GM21619 (cell line): ENCODE data around the gene XAB2.
"Not testable (repeated sequence)": the region's sequence is repeated elsewhere in the genome, so short reads cannot be mapped to it uniquely, and the experiment has no call there.

Experiments used
- ATAC-seq: cut with Tn5 transposase; IDR thresholded peaks from one replicate; pipeline ENCODE4 v1.9.1; 2021; ENCODE audit not compliant: unreplicated experiment

The XAB2 gene

DNA sequence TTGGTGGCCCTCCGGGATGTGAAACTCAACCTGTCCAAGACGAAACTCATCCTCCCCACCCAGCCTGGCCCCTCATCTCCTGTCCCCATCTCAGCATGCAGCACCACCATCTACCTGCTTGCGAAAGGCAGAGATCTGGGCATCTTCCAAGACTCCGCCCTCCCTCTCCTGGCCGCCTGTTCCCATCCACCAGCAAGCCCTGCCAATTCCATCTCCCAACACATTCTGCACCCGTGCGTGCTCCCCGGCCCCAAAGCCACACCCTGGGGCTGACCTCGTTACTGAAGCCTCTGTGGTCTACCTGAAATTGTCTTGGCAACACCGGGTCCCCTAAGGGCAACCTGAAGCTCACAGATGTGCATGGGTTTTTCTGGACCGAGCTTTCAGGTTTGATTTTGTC, 46.9 kb downstream of the XAB2 start:
- ATAC-seq, result no peak

DNA sequence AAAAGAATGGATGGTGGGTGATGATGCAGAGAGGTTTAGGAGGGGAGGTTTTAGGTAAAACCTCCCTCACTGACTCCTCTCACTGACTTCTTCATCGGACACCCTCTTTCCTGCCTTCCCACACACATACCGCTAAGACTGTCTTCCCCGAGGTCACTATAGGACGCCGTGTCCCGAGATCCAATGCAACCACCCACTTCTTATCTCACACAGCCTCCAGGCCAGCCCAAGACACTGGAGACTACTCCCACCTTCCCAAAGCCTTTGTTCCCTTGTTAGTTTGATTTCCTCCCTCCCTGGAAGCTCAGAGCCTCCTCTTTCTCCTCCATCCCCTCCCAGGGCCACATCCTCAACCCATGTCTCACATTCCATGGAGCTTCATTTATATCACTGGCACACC, 50.2 kb downstream of the XAB2 start:
- ATAC-seq, result no peak

DNA sequence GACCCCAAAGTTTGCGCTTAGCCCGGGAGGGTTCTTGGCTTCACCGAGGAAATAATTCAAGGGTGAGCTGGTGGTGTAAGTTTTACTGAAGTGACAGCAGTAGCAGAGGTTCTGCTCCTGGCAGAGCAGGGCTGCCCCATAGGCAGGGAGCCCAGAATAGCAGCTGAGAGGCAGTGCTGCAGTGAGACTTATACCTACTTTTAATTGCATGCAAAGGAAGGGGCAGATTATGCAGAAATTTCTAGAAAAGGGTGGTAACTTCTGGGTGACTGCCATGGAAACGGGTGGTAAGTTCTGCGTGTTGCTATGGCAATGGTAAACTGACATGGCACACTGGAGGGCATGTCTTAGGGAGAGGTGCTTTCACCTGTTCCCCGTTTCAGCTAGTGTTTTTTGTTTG, 51.2 kb downstream of the XAB2 start:
- ATAC-seq, result no peak

DNA sequence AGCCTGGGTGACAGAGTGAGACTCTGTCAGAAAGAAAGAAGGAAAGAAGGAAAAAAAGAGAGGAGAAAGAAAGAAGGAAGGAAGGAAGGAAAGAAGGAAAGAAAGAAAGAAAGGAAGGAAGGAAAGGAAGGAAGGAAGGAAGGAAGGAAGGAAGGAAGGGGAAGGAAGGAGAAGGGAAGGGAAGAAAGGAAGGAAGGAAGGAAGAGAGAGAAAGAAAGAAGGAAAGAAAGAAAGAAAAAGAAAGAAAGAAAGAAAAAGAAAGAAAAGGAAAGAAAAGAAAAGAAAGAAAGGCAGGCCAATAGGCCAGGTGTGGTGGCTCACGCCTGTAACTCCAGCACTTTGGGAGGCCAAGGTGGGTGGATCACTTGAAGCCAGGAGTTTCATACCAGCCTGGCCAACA, 51.9 kb downstream of the XAB2 start:
- ATAC-seq, result not testable (repeated sequence)

DNA sequence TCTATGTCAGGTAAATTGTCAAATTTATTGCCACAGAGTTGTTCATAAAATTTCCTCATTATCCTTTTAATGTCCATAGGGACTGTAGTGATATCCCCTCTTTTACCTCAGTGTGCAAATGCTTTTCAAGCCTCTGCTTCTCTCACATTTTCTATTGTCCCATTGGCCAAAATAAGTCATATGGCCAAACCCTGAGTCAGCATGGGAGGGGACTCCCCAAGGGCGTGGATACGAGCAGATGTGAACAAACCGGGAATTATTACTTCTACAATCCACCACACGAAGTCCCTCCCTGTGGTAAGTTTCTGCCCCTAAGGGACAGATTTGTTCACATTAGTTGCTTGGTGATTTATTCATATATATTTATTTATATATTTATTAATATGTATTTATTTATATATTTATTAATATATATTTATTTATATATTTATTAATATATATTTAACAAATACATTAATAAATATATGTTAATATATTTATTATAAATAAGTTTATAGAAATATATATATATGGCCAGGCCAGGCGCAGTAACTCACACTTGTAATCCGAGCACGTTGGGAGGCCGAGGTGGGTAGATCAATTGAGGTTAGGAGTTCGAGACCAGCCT, 53.8 kb downstream of the XAB2 start:
- ATAC-seq, result no peak

DNA sequence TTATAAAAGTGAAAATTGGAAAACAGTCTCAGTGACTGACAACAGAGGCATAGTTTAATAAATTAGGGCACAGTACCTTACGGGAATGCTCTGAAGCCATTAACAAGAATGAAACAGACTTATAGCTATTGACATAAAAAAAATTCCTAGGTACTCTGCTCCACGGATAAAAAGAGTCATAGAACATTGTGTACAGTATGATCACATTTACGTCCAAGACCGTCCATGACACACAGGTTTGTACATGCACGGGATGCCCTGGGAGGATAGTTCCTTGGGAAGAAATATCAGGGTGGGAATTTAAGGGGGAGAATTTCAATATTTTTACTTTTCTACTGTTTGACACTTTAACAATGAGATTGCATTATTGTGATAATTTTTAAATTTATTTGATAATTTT, 58.6 kb downstream of the XAB2 start:
- ATAC-seq, result no peak
